RWPE1 (cell line): ENCODE data around the gene PORCN.
"Not testable (repeated sequence)": the region's sequence is repeated elsewhere in the genome, so short reads cannot be mapped to it uniquely, and the experiment has no call there.

ENCODE experiments used
- CTCF ChIA-PET: fragments of 350-600 bp; sonication (Branson Sonifier 250); formaldehyde crosslinking; extraction: SDS; loops from one replicate; lab custom pipeline; 2021; lab: Yijun Ruan, JAX
- POLR2A ChIA-PET: fragments of 400-600 bp; formaldehyde crosslinking; extraction: SDS; loops from one replicate; lab custom pipeline; 2020; ENCODE audit warnings: antibody characterized with exemption; ENCODE audit not compliant: low non-redundant PET; lab: Yijun Ruan, JAX
- DNase-seq: peaks from one replicate; pipeline ENCODE4 v3.0.0; 2012; ENCODE audit warnings: low spot score
- H3K27ac ChIP-seq: fragments of 450-650 bp; 2 replicates; pipeline ENCODE4 v1.5.1; 2017
- CTCF ChIP-seq: fragments of 450-650 bp; conservative IDR thresholded peaks from 2 replicates; pipeline ENCODE4 v1.5.1; 2017; ENCODE audit warnings: low read depth, mild to moderate bottlenecking

PORCN gene

DNA sequence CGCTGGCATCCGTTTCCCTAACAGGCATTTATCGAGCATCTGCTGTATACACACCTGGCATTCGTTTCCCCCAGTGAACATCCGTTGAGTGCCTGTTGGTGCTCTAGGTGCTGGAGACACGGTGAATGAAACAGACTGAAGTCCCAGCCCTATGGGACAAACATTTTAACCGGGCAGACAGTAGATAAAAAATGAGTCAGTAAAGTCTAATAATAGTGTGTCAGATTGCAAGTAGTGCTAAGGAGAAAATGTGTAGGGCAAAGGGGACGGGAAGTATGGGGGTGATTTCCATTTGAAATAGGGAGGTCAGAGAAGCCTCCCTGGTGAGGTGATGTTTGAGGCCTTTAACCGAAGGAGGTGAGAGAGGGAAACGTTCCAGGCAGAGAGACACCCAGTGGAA is 7.5 kb downstream of the PORCN start:
- ChIA-PET CTCF (no interaction called here), POLR2A (no interaction called here)
- H3K27ac ChIP-seq, result peak overlapping the region; percentile 24; the same call in 1 of the 2 replicates
- no peak for TF ChIP-seq CTCF
- no peak for DNase-seq

DNA sequence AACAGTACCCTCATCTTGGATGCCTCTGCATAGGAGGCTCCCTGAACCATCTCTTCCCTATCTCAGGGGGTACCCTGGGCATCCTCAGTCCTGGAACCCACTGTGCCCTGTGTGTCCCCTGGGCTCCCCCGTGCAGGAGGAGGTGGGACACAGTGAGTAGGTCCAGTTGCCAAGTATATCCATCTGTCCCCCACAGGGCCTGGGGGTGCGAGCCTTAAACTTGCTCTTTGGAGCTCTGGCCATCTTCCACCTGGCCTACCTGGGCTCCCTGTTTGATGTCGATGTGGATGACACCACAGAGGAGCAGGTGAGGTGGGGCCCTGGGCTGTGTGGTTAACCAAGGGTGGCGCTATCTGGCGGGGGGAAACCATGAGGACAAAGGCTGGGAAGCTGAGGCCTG is 8.2 kb downstream of the PORCN start:
- H3K27ac ChIP-seq, result peak overlapping the region; percentile 24; the same call in 1 of the 2 replicates
- CTCF ChIA-PET, result no interaction called here
- no peak for TF ChIP-seq CTCF
- no peak for DNase-seq
- POLR2A ChIA-PET, result no interaction called here

DNA sequence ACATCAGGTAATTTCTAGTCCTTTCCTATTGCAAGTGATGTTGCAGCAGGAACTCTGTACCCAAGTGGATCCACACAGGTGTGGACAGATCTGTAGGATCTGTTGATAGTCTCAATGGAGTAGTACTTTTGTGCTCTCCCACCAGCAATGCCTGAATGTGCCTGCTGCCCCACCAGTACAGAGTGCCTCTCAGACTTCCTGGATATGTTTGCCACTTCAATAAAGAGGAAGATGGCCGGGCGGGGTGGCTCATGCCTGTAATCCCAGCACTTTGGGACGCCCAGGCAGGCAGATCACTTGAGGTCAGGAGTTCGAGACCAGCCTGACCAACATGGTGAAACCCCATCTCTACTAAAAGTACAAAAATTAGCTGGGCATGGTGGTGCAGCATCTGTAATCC is 10.7 kb downstream of the PORCN start:
- DNase-seq, CTCF ChIA-PET: not testable (repeated sequence)
- peak overlapping the region; percentile 44; the same call in 1 of the 2 replicates for H3K27ac ChIP-seq
- POLR2A ChIA-PET, result interaction anchor here (0.5 kb wide), 1 partner anchor 32 kb away, joined by 3 read pairs; no protein-coding TSS in a partner anchor

GRCh38 chrX:48520455-48520854 is 11.7 kb downstream of the PORCN start:
- CTCF ChIA-PET, result no interaction called here
- TF ChIP-seq CTCF, result no peak
- H3K27ac ChIP-seq, result peak overlapping the region; percentile 84
- no peak for DNase-seq
- POLR2A ChIA-PET, result no interaction called here

DNA sequence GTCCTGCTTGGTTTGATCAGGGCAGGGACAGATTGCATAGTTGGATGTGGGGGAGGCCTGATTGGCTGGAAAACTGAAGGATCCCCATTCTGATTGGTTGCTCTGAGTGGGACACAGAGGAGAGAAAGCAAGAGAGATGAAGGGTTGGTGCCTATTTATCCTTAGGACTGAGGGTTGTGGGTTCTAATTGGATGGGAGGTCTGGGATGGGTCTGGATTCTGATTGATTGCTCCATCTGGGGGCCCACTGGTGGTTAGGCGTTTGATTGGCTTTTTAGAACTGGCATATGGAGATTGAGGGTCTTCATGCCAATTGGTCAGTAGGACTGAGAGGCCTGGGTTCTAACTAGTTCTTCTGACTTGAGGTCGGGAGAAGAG is 12.2 kb downstream of the PORCN start:
- no peak for TF ChIP-seq CTCF
- H3K27ac ChIP-seq, result peak overlapping the region; percentile 84
- ChIA-PET POLR2A (no interaction called here), CTCF (no interaction called here)
- no peak for DNase-seq

GRCh38 chrX:48521353-48522243 is 12.8 kb downstream of the PORCN start, which contains the start of gene EBP:
TSS of gene EBP (plus strand) at chrX:48521808. CDS start at chrX:48523772, 1,964 bp downstream.
- TF ChIP-seq CTCF, result no peak
- DNase-seq, result peak; percentile 89
- CTCF ChIA-PET, result no interaction called here
- peak within 1 kb of the TSS; percentile 84 for H3K27ac ChIP-seq
- POLR2A ChIA-PET, result interaction anchor here (0.6 kb wide), 1 partner anchor 500 kb away, joined by 3 read pairs; no protein-coding TSS in a partner anchor

- DNase-seq, result no peak
- no peak for TF ChIP-seq CTCF
- H3K27ac ChIP-seq, result peak overlapping the region; percentile 84
- POLR2A ChIA-PET, result interaction anchor here (0.6 kb wide), 1 partner anchor 501 kb away, joined by 3 read pairs; no protein-coding TSS in a partner anchor
- CTCF ChIA-PET, result no interaction called here
Observed at GRCh38 chrX:48522291-48522690, 13.5 kb downstream of the PORCN start.
